Lower leg skin (tissue), 3 donors: Measurements from ENCODE around the gene HACL1.

Experiments used
- POLR2A ChIP-seq, 2 donors: fragments of 450-650 bp; IDR thresholded peaks; one replicate each; pipeline ENCODE4 v1.6.1; 2016 to 2017; ENCODE audit warnings: antibody characterized with exemption in 2 of 2, mild to moderate bottlenecking in 1 of 2, moderate library complexity in 1 of 2
- TF ChIP-seq, protein P1 (sequence below), 3 donors: fragments of 450-650 bp; IDR thresholded peaks; one replicate each; pipeline ENCODE4 v1.5.1; 2016; ENCODE audit warnings: antibody characterized with exemption in 3 of 3, mild to moderate bottlenecking in 3 of 3, moderate library complexity in 2 of 3

DNA sequence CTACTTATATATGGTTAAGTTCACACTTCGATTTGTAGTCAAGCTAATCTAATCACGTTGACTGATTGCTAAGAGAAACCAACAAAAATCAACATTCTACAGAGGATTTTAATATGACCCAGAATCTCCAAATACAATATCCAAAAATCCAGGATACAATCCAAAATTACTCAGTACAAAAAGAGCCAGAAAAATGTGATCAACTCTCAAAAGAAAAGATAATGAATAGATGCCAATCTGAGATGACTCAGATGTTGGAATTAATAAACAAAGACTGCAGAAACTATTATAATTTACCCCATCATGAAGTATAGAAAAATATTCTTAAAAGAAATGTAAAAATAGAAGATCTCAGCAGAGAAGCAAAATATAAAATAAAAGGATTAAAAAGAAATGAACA lies 22.3 kb downstream of the HACL1 start:
- TF ChIP-seq, protein P1, sequence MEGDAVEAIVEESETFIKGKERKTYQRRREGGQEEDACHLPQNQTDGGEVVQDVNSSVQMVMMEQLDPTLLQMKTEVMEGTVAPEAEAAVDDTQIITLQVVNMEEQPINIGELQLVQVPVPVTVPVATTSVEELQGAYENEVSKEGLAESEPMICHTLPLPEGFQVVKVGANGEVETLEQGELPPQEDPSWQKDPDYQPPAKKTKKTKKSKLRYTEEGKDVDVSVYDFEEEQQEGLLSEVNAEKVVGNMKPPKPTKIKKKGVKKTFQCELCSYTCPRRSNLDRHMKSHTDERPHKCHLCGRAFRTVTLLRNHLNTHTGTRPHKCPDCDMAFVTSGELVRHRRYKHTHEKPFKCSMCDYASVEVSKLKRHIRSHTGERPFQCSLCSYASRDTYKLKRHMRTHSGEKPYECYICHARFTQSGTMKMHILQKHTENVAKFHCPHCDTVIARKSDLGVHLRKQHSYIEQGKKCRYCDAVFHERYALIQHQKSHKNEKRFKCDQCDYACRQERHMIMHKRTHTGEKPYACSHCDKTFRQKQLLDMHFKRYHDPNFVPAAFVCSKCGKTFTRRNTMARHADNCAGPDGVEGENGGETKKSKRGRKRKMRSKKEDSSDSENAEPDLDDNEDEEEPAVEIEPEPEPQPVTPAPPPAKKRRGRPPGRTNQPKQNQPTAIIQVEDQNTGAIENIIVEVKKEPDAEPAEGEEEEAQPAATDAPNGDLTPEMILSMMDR (IDR thresholded peaks at IDR 0.05): no peak
- no peak for TF ChIP-seq POLR2A (IDR thresholded peaks at IDR 0.05)
